ENCODE measurements around the gene PARP2.

The PARP2 gene

DNA sequence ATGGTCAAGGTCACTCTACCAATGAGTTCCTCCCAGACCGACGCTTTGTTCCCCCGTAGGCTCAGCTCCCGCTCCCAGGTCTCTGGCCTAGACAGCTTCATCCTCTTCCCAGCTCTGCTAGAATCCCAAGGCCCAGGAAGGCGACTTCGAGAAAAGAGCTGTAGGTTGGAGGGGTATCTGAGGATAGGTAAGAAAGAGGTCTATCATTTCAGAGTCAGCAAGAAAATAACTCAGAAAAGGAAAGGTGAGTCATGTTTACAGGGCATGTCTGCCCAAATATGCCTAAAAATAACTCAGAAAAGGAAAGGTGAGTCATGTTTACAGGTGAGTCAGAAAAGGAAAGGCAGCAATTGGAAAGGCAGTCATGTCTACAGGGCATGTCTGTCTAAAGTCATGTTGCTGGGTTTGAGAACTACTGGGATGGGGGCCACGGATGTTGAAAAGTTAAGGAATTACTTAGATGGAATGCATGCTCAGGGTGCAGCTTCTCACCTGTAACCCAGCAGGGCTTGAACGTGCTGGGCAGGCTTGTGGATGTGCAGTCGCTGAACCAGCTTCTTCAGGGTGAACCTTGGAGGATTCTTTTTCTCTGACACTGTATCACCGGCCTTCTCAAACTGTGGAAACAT is 57.6 kb downstream of the PARP2 start:
- no peak for DNase-seq (ENCODE audit: low read depth)

DNA sequence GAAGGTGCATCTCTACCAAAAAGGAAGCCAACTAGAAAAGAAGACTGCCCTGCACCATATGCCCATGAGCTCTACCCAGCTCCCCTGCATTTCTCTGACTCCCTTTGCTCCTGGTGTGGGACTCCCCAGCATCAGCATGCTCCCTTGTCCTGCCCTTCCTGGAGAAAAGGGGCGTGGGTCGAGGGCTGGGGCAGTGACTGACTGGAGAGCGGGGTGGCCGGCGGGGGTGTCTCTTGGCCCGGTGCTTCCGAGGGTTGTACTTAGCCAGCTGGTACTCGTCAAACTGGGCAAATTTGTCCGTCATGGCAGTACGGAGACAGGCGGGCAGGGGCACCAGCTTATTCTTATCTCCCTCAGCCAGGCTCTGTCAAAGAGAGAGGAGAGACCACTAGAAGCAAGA is 60.1 kb downstream of the PARP2 start:
- DNase-seq (ENCODE audit: low read depth) = no peak

Data from GM04503 (cell line).